Activated naive CD4-positive, alpha-beta T cell treated with anti-CD3 and anti-CD28 coated beads, Interleukin-2, amount 50 U/mL, for 24 hours (primary cell): ENCODE results near the gene DGCR6.
"Not testable (repeated sequence)": the region's sequence is repeated elsewhere in the genome, so short reads cannot be mapped to it uniquely, and the experiment has no call there.

ENCODE experiments used
- H3K27ac Mint-ChIP-seq: one replicate; pipeline ENCODE4 v1.8.0; 2021; ENCODE audit warnings: mild to moderate bottlenecking, mixed read lengths
- H3K27me3 Mint-ChIP-seq: one replicate; pipeline ENCODE4 v1.8.0; 2021; ENCODE audit warnings: mixed read lengths
- H3K36me3 Mint-ChIP-seq: one replicate; pipeline ENCODE4 v1.8.0; 2021; ENCODE audit warnings: mixed read lengths
- H3K4me1 Mint-ChIP-seq: one replicate; pipeline ENCODE4 v1.8.0; 2021; ENCODE audit warnings: mixed read lengths
- H3K4me3 Mint-ChIP-seq: one replicate; pipeline ENCODE4 v1.8.0; 2021; ENCODE audit warnings: mild to moderate bottlenecking, mixed read lengths
- H3K9me3 Mint-ChIP-seq: one replicate; pipeline ENCODE4 v1.8.0; 2021; ENCODE audit warnings: mixed read lengths

DGCR6 gene

GRCh38 chr22:18920257-18920902 is 14.3 kb downstream of the DGCR6 start:
- not testable (repeated sequence) for H3K27ac Mint-ChIP-seq, H3K27me3 Mint-ChIP-seq, H3K4me1 Mint-ChIP-seq, H3K36me3 Mint-ChIP-seq, H3K9me3 Mint-ChIP-seq, H3K4me3 Mint-ChIP-seq

GRCh38 chr22:18925368-18926064 is 19.4 kb downstream of the DGCR6 start:
- Mint-ChIP-seq H3K36me3 (no peaks in the 10 kb centered on the region), H3K9me3 (no peaks in the 10 kb centered on the region), H3K4me1 (no peaks in the 10 kb centered on the region), H3K27ac (no peak overlapping the region), H3K27me3 (no peaks in the 10 kb centered on the region), H3K4me3 (no peak overlapping the region)

- Mint-ChIP-seq H3K27ac (no peak overlapping the region), H3K27me3 (no peaks in the 10 kb centered on the region), H3K9me3 (no peaks in the 10 kb centered on the region), H3K36me3 (no peaks in the 10 kb centered on the region), H3K4me3 (no peak overlapping the region), H3K4me1 (no peaks in the 10 kb centered on the region)
Observed at GRCh38 chr22:18927020-18927419, 20.9 kb downstream of the DGCR6 start.

- H3K36me3 Mint-ChIP-seq = no peaks in the 10 kb centered on the region
- no peak overlapping the region for H3K27ac Mint-ChIP-seq
- H3K4me1 Mint-ChIP-seq = no peaks in the 10 kb centered on the region
- no peaks in the 10 kb centered on the region for H3K27me3 Mint-ChIP-seq
- H3K9me3 Mint-ChIP-seq = no peaks in the 10 kb centered on the region
- H3K4me3 Mint-ChIP-seq = no peak overlapping the region
Observed at GRCh38 chr22:18927573-18927972, 21.5 kb downstream of the DGCR6 start.

- Mint-ChIP-seq H3K4me3 (no peak overlapping the region), H3K9me3 (no peaks in the 10 kb centered on the region), H3K36me3 (no peaks in the 10 kb centered on the region)
Observed at GRCh38 chr22:18929459-18929858, 23.3 kb downstream of the DGCR6 start.

GRCh38 chr22:18931905-18932652 is 26.0 kb downstream of the DGCR6 start:
- Mint-ChIP-seq H3K4me3 (no peak overlapping the region), H3K27ac (no peak overlapping the region), H3K4me1 (no peaks in the 10 kb centered on the region), H3K9me3 (no peaks in the 10 kb centered on the region), H3K36me3 (no peaks in the 10 kb centered on the region), H3K27me3 (no peaks in the 10 kb centered on the region)

More at GRCh38 chr22:18929459-18929858, 23.3 kb downstream of the DGCR6 start:
- Mint-ChIP-seq H3K4me1 (no peaks in the 10 kb centered on the region), H3K27ac (no peak overlapping the region), H3K27me3 (no peaks in the 10 kb centered on the region)

GRCh38 chr22:18933914-18934313 is 27.8 kb downstream of the DGCR6 start:
- Mint-ChIP-seq H3K4me3 (no peak overlapping the region), H3K27ac (no peak overlapping the region), H3K4me1 (no peaks in the 10 kb centered on the region), H3K9me3 (no peaks in the 10 kb centered on the region), H3K36me3 (no peaks in the 10 kb centered on the region), H3K27me3 (no peaks in the 10 kb centered on the region)

- H3K4me1 Mint-ChIP-seq, H3K27me3 Mint-ChIP-seq, H3K4me3 Mint-ChIP-seq, H3K36me3 Mint-ChIP-seq, H3K27ac Mint-ChIP-seq, H3K9me3 Mint-ChIP-seq: not testable (repeated sequence)
Observed at GRCh38 chr22:18934688-18935087, 28.6 kb downstream of the DGCR6 start.

- H3K4me1 Mint-ChIP-seq = no peaks in the 10 kb centered on the region
- H3K4me3 Mint-ChIP-seq = no peak within 1 kb of the TSS
- H3K27me3 Mint-ChIP-seq = no peaks in the 10 kb centered on the region
- H3K27ac Mint-ChIP-seq = no peak within 1 kb of the TSS
- no peaks in the 10 kb centered on the region for H3K36me3 Mint-ChIP-seq
- no peaks in the 10 kb centered on the region for H3K9me3 Mint-ChIP-seq
Observed at GRCh38 chr22:18935889-18936529, 29.9 kb downstream of the DGCR6 start, which contains the start of gene PRODH. PRODH (minus strand) TSS chr22:18936293; CDS start chr22:18936287, 6 bp downstream.

GRCh38 chr22:18938691-18939090 is 32.6 kb downstream of the DGCR6 start:
- H3K4me3 Mint-ChIP-seq, H3K36me3 Mint-ChIP-seq, H3K27ac Mint-ChIP-seq, H3K9me3 Mint-ChIP-seq, H3K27me3 Mint-ChIP-seq, H3K4me1 Mint-ChIP-seq: not testable (repeated sequence)

- not testable (repeated sequence) for H3K36me3 Mint-ChIP-seq, H3K4me1 Mint-ChIP-seq, H3K27ac Mint-ChIP-seq, H3K4me3 Mint-ChIP-seq, H3K9me3 Mint-ChIP-seq
- H3K27me3 Mint-ChIP-seq = peaks cover 14% of the 10 kb centered on the region
Observed at GRCh38 chr22:18947105-18947504, 41.0 kb downstream of the DGCR6 start.

GRCh38 chr22:18947905-18948304 is 41.8 kb downstream of the DGCR6 start:
- Mint-ChIP-seq H3K4me3 (no peak overlapping the region), H3K4me1 (no peaks in the 10 kb centered on the region), H3K27ac (no peak overlapping the region), H3K36me3 (no peaks in the 10 kb centered on the region), H3K9me3 (no peaks in the 10 kb centered on the region), H3K27me3 (peaks cover 14% of the 10 kb centered on the region)

GRCh38 chr22:18950141-18950540 is 44.0 kb downstream of the DGCR6 start:
- H3K9me3 Mint-ChIP-seq = no peaks in the 10 kb centered on the region
- H3K27ac Mint-ChIP-seq = no peak overlapping the region
- no peak overlapping the region for H3K4me3 Mint-ChIP-seq
- H3K36me3 Mint-ChIP-seq = no peaks in the 10 kb centered on the region
- H3K4me1 Mint-ChIP-seq = no peaks in the 10 kb centered on the region
- peaks cover 14% of the 10 kb centered on the region for H3K27me3 Mint-ChIP-seq

GRCh38 chr22:18952022-18952421 is 45.9 kb downstream of the DGCR6 start:
- no peaks in the 10 kb centered on the region for H3K9me3 Mint-ChIP-seq
- no peak overlapping the region for H3K4me3 Mint-ChIP-seq
- H3K27ac Mint-ChIP-seq = no peak overlapping the region

GRCh38 chr22:18953128-18953527 is 47.0 kb downstream of the DGCR6 start:
- not testable (repeated sequence) for H3K36me3 Mint-ChIP-seq, H3K4me3 Mint-ChIP-seq, H3K4me1 Mint-ChIP-seq, H3K27ac Mint-ChIP-seq, H3K9me3 Mint-ChIP-seq
- peaks cover 10% of the 10 kb centered on the region for H3K27me3 Mint-ChIP-seq

More at GRCh38 chr22:18952022-18952421, 45.9 kb downstream of the DGCR6 start:
- H3K36me3 Mint-ChIP-seq = no peaks in the 10 kb centered on the region
- H3K4me1 Mint-ChIP-seq = no peaks in the 10 kb centered on the region
- H3K27me3 Mint-ChIP-seq = peaks cover 14% of the 10 kb centered on the region
